ENCODE measurements around the gene YIPF7.
A peak's percentile ranks its signal among the peaks of the same experiment; 100 is the strongest.

The YIPF7 gene

DNA sequence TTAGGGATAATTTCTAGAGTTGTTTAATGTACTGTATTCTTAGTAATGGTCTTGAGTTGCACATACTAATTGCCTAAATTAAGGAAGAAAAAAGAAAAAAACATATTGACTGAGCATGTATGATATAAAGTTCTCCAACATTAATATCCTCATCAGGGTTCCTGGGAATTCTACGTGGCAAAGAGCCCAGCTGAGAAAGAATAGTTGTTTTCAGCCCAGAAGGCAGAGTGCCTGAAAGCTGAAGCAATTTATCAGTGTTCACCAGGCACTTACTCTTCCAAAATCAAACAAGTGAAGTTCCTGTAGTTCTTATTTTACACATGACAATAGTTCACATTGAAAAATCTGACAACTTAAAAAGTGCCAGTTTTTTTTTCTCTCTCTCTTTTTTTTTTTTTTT, 27.7 kb downstream of the YIPF7 start:
- Histone ChIP-seq H3K79me2 (ENCODE audit: control insufficient read depth, insufficient read depth, low read length) (no peaks in the 10 kb centered on the region), H3K18ac (ENCODE audit: low read length) (no peak overlapping the region), H3K4me3 (ENCODE audit: low read length) (no peak overlapping the region), H3K4me2 (ENCODE audit: low read length) (no peak overlapping the region), H3K56ac (ENCODE audit: low read length) (no peak overlapping the region), H2BK5ac (ENCODE audit: low read length) (no peak overlapping the region), H3K9ac (ENCODE audit: low read length) (no peak overlapping the region), H3K36me3 (ENCODE audit: control insufficient read depth, insufficient read depth, low read length) (no peaks in the 10 kb centered on the region), H4K5ac (ENCODE audit: low read length) (no peak overlapping the region), H3K27ac (ENCODE audit: low read depth, low read length) (no peak overlapping the region), H4K8ac (ENCODE audit: low read depth, low read length) (no peak overlapping the region), H3K79me1 (ENCODE audit: low read length) (no peaks in the 10 kb centered on the region), H3K4me1 (ENCODE audit: control insufficient read depth, low read depth, low read length) (no peaks in the 10 kb centered on the region), H2AK5ac (ENCODE audit: low read length) (no peak overlapping the region), H2BK120ac (ENCODE audit: low read depth, low read length) (no peak overlapping the region), H3K27me3 (ENCODE audit: insufficient read depth, low read length, poor library complexity) (no peaks in the 10 kb centered on the region), H2BK15ac (replicated peaks; ENCODE audit: low read depth) (no peak overlapping the region), H3K4ac (ENCODE audit: low read depth, low read length) (no peak overlapping the region), H3K23ac (ENCODE audit: low read length) (no peak overlapping the region)
- no peak for DNase-seq
- WGBS (ENCODE audit: extremely low coverage, insufficient coverage, low lambda C conversion rate): no CpG with 5 or more reads among the region's 1 CpG

- Histone ChIP-seq H3K79me1 (ENCODE audit: low read length) (no peaks in the 10 kb centered on the region), H3K4ac (ENCODE audit: low read depth, low read length) (no peak overlapping the region), H2BK5ac (ENCODE audit: low read length) (no peak overlapping the region), H2BK120ac (ENCODE audit: low read depth, low read length) (no peak overlapping the region), H3K4me3 (ENCODE audit: low read length) (no peak overlapping the region), H3K79me2 (ENCODE audit: control insufficient read depth, insufficient read depth, low read length) (no peaks in the 10 kb centered on the region), H2AK5ac (ENCODE audit: low read length) (no peak overlapping the region), H3K27ac (ENCODE audit: low read depth, low read length) (no peak overlapping the region), H4K8ac (ENCODE audit: low read depth, low read length) (no peak overlapping the region), H3K9ac (ENCODE audit: low read length) (no peak overlapping the region), H3K4me2 (ENCODE audit: low read length) (no peak overlapping the region), H3K56ac (ENCODE audit: low read length) (no peak overlapping the region), H3K36me3 (ENCODE audit: control insufficient read depth, insufficient read depth, low read length) (no peaks in the 10 kb centered on the region), H3K18ac (ENCODE audit: low read length) (no peak overlapping the region), H3K4me1 (ENCODE audit: control insufficient read depth, low read depth, low read length) (no peaks in the 10 kb centered on the region), H3K27me3 (ENCODE audit: insufficient read depth, low read length, poor library complexity) (no peaks in the 10 kb centered on the region), H3K23ac (ENCODE audit: low read length) (no peak overlapping the region), H2BK15ac (replicated peaks; ENCODE audit: low read depth) (no peak overlapping the region), H4K5ac (ENCODE audit: low read length) (no peak overlapping the region)
- WGBS (ENCODE audit: extremely low coverage, insufficient coverage, low lambda C conversion rate): no CpG with 5 or more reads among the region's 1 CpG
- DNase-seq: no peak
Measured at GRCh38 chr4:44616621-44617020, 34.8 kb downstream of the YIPF7 start.

DNA sequence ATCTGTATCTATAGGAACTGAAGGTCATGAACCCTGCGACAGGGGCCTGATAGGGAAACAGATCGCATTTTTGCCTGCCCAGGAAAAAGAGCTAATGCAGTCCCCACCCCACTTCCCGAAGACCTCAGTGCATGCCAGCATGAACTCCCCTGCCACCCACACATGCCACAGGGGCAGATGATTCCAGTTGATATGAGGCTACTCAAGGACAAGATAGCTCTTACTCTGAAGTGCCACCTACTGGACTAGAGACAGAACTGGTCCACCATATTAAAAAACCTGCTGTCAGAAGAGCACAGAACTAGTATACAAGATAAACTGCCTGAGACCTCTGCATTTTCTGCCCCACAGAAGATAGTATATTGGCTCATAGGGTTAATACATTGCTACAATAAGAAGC, 68.0 kb downstream of the YIPF7 start:
- Histone ChIP-seq H3K79me2 (ENCODE audit: control insufficient read depth, insufficient read depth, low read length) (no peaks in the 10 kb centered on the region), H2BK15ac (replicated peaks; ENCODE audit: low read depth) (no peak overlapping the region), H3K4ac (ENCODE audit: low read depth, low read length) (no peak overlapping the region), H3K27me3 (ENCODE audit: insufficient read depth, low read length, poor library complexity) (no peaks in the 10 kb centered on the region), H3K4me1 (ENCODE audit: control insufficient read depth, low read depth, low read length) (no peaks in the 10 kb centered on the region), H3K18ac (ENCODE audit: low read length) (no peak overlapping the region), H3K79me1 (ENCODE audit: low read length) (no peaks in the 10 kb centered on the region), H3K23ac (ENCODE audit: low read length) (no peak overlapping the region), H3K9ac (ENCODE audit: low read length) (no peak overlapping the region), H3K36me3 (ENCODE audit: control insufficient read depth, insufficient read depth, low read length) (no peaks in the 10 kb centered on the region), H3K4me3 (ENCODE audit: low read length) (no peak overlapping the region), H2BK5ac (ENCODE audit: low read length) (no peak overlapping the region), H2AK5ac (ENCODE audit: low read length) (no peak overlapping the region), H2BK120ac (ENCODE audit: low read depth, low read length) (no peak overlapping the region), H4K8ac (ENCODE audit: low read depth, low read length) (no peak overlapping the region), H3K4me2 (ENCODE audit: low read length) (no peak overlapping the region), H3K56ac (ENCODE audit: low read length) (no peak overlapping the region), H3K27ac (ENCODE audit: low read depth, low read length) (no peak overlapping the region), H4K5ac (ENCODE audit: low read length) (no peak overlapping the region)
- peak; percentile 56 for DNase-seq
- no CpG with 5 or more reads among the region's 3 CpGs for WGBS (ENCODE audit: extremely low coverage, insufficient coverage, low lambda C conversion rate)

GRCh38 chr4:44580231-44580630, 71.2 kb downstream of the YIPF7 start:
- Histone ChIP-seq H2BK15ac (replicated peaks; ENCODE audit: low read depth) (no peak overlapping the region), H2AK5ac (ENCODE audit: low read length) (no peak overlapping the region), H3K4me3 (ENCODE audit: low read length) (no peak overlapping the region), H4K5ac (ENCODE audit: low read length) (no peak overlapping the region), H3K23ac (ENCODE audit: low read length) (no peak overlapping the region), H3K36me3 (ENCODE audit: control insufficient read depth, insufficient read depth, low read length) (no peaks in the 10 kb centered on the region), H2BK120ac (ENCODE audit: low read depth, low read length) (no peak overlapping the region), H3K4me1 (ENCODE audit: control insufficient read depth, low read depth, low read length) (no peaks in the 10 kb centered on the region), H3K27me3 (ENCODE audit: insufficient read depth, low read length, poor library complexity) (no peaks in the 10 kb centered on the region), H3K79me2 (ENCODE audit: control insufficient read depth, insufficient read depth, low read length) (no peaks in the 10 kb centered on the region), H3K18ac (ENCODE audit: low read length) (no peak overlapping the region), H3K27ac (ENCODE audit: low read depth, low read length) (no peak overlapping the region), H3K4me2 (ENCODE audit: low read length) (no peak overlapping the region), H3K56ac (ENCODE audit: low read length) (no peak overlapping the region), H3K79me1 (ENCODE audit: low read length) (no peaks in the 10 kb centered on the region), H2BK5ac (ENCODE audit: low read length) (no peak overlapping the region), H3K9ac (ENCODE audit: low read length) (no peak overlapping the region), H3K4ac (ENCODE audit: low read depth, low read length) (no peak overlapping the region), H4K8ac (ENCODE audit: low read depth, low read length) (no peak overlapping the region)
- DNase-seq: no peak

DNA sequence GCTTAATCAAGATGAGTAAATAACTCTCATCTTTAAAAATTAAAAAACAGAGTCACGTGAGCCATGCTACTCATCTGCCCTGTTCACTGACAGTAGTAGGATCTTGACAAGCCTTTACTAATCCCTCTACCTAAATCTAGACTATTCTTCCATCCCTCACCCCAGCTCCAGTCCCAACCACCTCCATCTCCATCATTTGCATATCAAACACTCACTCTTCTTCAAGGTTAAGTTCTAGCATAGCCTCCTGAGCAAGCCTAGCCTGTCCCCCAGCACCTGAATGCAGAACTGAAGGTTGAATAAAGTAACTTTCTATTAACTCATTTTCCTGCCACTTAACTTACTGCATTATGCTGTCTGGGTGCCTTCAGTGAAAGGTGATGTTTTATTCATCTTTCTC, 72.5 kb downstream of the YIPF7 start:
- H2BK5ac ChIP-seq (ENCODE audit: low read length): no peak overlapping the region
- no peak overlapping the region for H3K4ac ChIP-seq (ENCODE audit: low read depth, low read length)
- DNase-seq: no peak
- no peaks in the 10 kb centered on the region for H3K27me3 ChIP-seq (ENCODE audit: insufficient read depth, low read length, poor library complexity)
- no peaks in the 10 kb centered on the region for H3K79me2 ChIP-seq (ENCODE audit: control insufficient read depth, insufficient read depth, low read length)
- H3K4me1 ChIP-seq (ENCODE audit: control insufficient read depth, low read depth, low read length): no peaks in the 10 kb centered on the region
- no peak overlapping the region for H2AK5ac ChIP-seq (ENCODE audit: low read length)
- WGBS (ENCODE audit: extremely low coverage, insufficient coverage, low lambda C conversion rate): no CpG with 5 or more reads among the region's 1 CpG
- no peak overlapping the region for H3K9ac ChIP-seq (ENCODE audit: low read length)
- no peak overlapping the region for H4K8ac ChIP-seq (ENCODE audit: low read depth, low read length)
- H4K5ac ChIP-seq (ENCODE audit: low read length): no peak overlapping the region
- H2BK120ac ChIP-seq (ENCODE audit: low read depth, low read length): no peak overlapping the region
- no peak overlapping the region for H3K56ac ChIP-seq (ENCODE audit: low read length)
- no peak overlapping the region for H3K4me2 ChIP-seq (ENCODE audit: low read length)
- H3K18ac ChIP-seq (ENCODE audit: low read length): no peak overlapping the region
- H3K27ac ChIP-seq (ENCODE audit: low read depth, low read length): no peak overlapping the region
- no peaks in the 10 kb centered on the region for H3K79me1 ChIP-seq (ENCODE audit: low read length)
- no peak overlapping the region for H3K4me3 ChIP-seq (ENCODE audit: low read length)
- no peak overlapping the region for H3K23ac ChIP-seq (ENCODE audit: low read length)
- no peaks in the 10 kb centered on the region for H3K36me3 ChIP-seq (ENCODE audit: control insufficient read depth, insufficient read depth, low read length)
- no peak overlapping the region for H2BK15ac ChIP-seq (replicated peaks; ENCODE audit: low read depth)
